Measurements from ENCODE around the gene TMEM132C.

Gene TMEM132C

GRCh38 chr12:128564956-128565355, 298.0 kb downstream of the TMEM132C start:
- TF ChIP-seq, protein P1, sequence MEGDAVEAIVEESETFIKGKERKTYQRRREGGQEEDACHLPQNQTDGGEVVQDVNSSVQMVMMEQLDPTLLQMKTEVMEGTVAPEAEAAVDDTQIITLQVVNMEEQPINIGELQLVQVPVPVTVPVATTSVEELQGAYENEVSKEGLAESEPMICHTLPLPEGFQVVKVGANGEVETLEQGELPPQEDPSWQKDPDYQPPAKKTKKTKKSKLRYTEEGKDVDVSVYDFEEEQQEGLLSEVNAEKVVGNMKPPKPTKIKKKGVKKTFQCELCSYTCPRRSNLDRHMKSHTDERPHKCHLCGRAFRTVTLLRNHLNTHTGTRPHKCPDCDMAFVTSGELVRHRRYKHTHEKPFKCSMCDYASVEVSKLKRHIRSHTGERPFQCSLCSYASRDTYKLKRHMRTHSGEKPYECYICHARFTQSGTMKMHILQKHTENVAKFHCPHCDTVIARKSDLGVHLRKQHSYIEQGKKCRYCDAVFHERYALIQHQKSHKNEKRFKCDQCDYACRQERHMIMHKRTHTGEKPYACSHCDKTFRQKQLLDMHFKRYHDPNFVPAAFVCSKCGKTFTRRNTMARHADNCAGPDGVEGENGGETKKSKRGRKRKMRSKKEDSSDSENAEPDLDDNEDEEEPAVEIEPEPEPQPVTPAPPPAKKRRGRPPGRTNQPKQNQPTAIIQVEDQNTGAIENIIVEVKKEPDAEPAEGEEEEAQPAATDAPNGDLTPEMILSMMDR (IDR thresholded peaks at IDR 0.05; ENCODE audit: borderline replicate concordance, insufficient read depth, low read depth, low read length): no peak
- H3K4me3 ChIP-seq (ENCODE audit: low read depth, low read length): no peak overlapping the region

DNA sequence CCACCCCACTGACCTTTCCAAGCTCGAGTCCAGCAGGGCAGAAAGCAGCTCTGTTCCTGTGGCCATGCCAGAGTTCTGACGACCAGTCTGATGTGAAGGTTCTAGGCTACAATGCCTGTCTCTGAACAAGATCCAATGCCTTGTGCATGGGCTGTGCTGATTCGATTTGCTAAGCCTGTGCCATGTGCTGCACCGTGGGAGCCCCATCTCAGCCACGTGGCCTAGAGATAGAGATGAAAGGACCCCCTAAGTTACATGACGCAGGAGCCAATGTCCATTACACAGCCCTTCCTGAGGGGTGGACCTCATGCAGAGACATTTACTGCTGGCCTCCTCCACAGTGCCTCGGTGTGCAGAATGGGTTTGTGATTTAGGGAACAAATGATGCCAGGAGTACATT, 300.8 kb downstream of the TMEM132C start:
- TF ChIP-seq, protein P1 (IDR thresholded peaks at IDR 0.05; ENCODE audit: borderline replicate concordance, insufficient read depth, low read depth, low read length): no peak

GRCh38 chr12:128570191-128571065, 303.5 kb downstream of the TMEM132C start:
- TF ChIP-seq, protein P1 (IDR thresholded peaks at IDR 0.05; ENCODE audit: borderline replicate concordance, insufficient read depth, low read depth, low read length): no peak

More for the DNA sequence above, 300.8 kb downstream of the TMEM132C start:
- no peak overlapping the region for H3K4me3 ChIP-seq (ENCODE audit: low read depth, low read length)

GRCh38 chr12:128571906-128572810, 305.2 kb downstream of the TMEM132C start:
- no peak overlapping the region for H3K4me3 ChIP-seq (ENCODE audit: low read depth, low read length)
- TF ChIP-seq, protein P1 (IDR thresholded peaks at IDR 0.05; ENCODE audit: borderline replicate concordance, insufficient read depth, low read depth, low read length): no peak

More at GRCh38 chr12:128570191-128571065, 303.5 kb downstream of the TMEM132C start:
- H3K4me3 ChIP-seq (ENCODE audit: low read depth, low read length): no peak overlapping the region

GRCh38 chr12:128573907-128574306, 306.9 kb downstream of the TMEM132C start:
- TF ChIP-seq, protein P1 (IDR thresholded peaks at IDR 0.05; ENCODE audit: borderline replicate concordance, insufficient read depth, low read depth, low read length): no peak

DNA sequence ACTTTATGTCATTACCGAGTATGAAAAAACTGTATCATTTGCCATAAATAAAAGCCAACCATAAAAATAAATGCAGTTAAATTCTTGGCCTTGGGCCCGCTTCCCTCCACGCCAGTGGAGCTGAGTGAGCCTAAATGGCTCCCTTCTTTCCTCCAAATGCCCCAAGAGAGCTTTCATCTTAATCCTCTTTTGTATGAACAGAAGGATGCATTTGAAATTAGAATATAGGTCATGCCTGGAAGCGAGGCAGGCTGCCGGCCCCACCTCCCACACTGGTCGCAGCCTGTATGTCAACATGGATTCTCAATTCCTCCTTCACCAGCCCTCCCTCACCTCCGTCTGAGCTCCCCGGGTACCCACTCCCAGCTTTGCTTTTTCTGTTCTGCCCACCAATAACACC, 311.1 kb downstream of the TMEM132C start:
- TF ChIP-seq, protein P1 (IDR thresholded peaks at IDR 0.05; ENCODE audit: borderline replicate concordance, insufficient read depth, low read depth, low read length): no peak
- no peak overlapping the region for H3K4me3 ChIP-seq (ENCODE audit: low read depth, low read length)

More at GRCh38 chr12:128573907-128574306, 306.9 kb downstream of the TMEM132C start:
- no peak overlapping the region for H3K4me3 ChIP-seq (ENCODE audit: low read depth, low read length)
